A673 (cell line): ENCODE data around the gene MIAT. TPM values are rescaled to one million over a fixed set of nuclear protein-coding genes. Genes with fewer than 3 reads are reported as not detected.

ENCODE experiments used
- BruUV-seq: library from RNA; stranded (reverse); fragments of 400-500 nt; replicated peaks from 2 replicates; lab custom pipeline; 2021; lab: Mats Ljungman, UMichigan
- CTCF ChIA-PET: fragments of 300-600 bp; sonication (Branson Sonifier 250); formaldehyde crosslinking; loops from one replicate; lab custom pipeline; 2022; ENCODE audit warnings: antibody characterized with exemption; lab: Charles Lee
- POLR2A ChIA-PET: fragments of 300-600 bp; sonication (Branson Sonifier 250); formaldehyde crosslinking; loops from one replicate; lab custom pipeline; 2022; ENCODE audit warnings: antibody characterized with exemption; ENCODE audit not compliant: low non-redundant PET; lab: Charles Lee
- DNase-seq: peaks from one replicate; pipeline ENCODE4 v3.0.0-alpha.2; 2015; ENCODE audit warnings: low spot score
- H3K27ac ChIP-seq: fragments of 200-600 bp; sonication (generic); 2 replicates; pipeline ENCODE4 v1.5.1; 2016; ENCODE audit warnings: mixed run types, low read depth, mild to moderate bottlenecking, mixed read lengths, antibody characterized with exemption, low read length; ENCODE audit not compliant: poor library complexity, severe bottlenecking
- H3K27me3 ChIP-seq: fragments of 200-600 bp; sonication (generic); replicated peaks from 2 replicates; pipeline ENCODE4 v1.6.1; 2017; ENCODE audit warnings: mixed run types, low read depth, mild to moderate bottlenecking, mixed read lengths, antibody characterized with exemption, low read length; ENCODE audit not compliant: insufficient read depth, poor library complexity
- H3K36me3 ChIP-seq: fragments of 200-600 bp; sonication (generic); 2 replicates; pipeline ENCODE4 v1.6.1; 2016; ENCODE audit warnings: mixed run types, mild to moderate bottlenecking, mixed read lengths, antibody characterized with exemption, low read length; ENCODE audit not compliant: insufficient read depth, poor library complexity, severe bottlenecking
- H3K4me1 ChIP-seq: fragments of 200-600 bp; sonication (generic); 2 replicates; pipeline ENCODE4 v1.6.1; 2017; ENCODE audit warnings: mixed run types, mild to moderate bottlenecking, mixed read lengths, antibody characterized with exemption, low read length; ENCODE audit not compliant: insufficient read depth, poor library complexity, severe bottlenecking
- H3K4me3 ChIP-seq: fragments of 200-600 bp; sonication (generic); 2 replicates; pipeline ENCODE4 v1.5.1; 2016; ENCODE audit warnings: low read depth, mixed run types, mild to moderate bottlenecking, mixed read lengths, low read length; ENCODE audit not compliant: poor library complexity, severe bottlenecking
- H3K9me3 ChIP-seq: fragments of 200-600 bp; sonication (generic); 2 replicates; pipeline ENCODE4 v1.6.1; 2016; ENCODE audit warnings: mixed run types, low read depth, mild to moderate bottlenecking, mixed read lengths, antibody characterized with exemption, low read length; ENCODE audit not compliant: poor library complexity, severe bottlenecking
- EZH2 ChIP-seq: fragments of 200-600 bp; sonication (generic); IDR thresholded peaks from 2 replicates; pipeline ENCODE4 v1.6.1; 2017; ENCODE audit warnings: borderline replicate concordance, low read depth, mild to moderate bottlenecking, mixed read lengths, antibody characterized with exemption, low read length; ENCODE audit not compliant: poor library complexity, severe bottlenecking
- intact Hi-C: fragments of 100-400 bp; cut with micrococcal nuclease; formaldehyde crosslinking; loops from one replicate; pipeline ENCODE4 v1.10.0; 2022; ENCODE audit not compliant: unreplicated experiment
- total RNA-seq: library from RNA; stranded (reverse); gene quantifications from 2 replicates; pipeline ENCODE4 v1.2.3, GENCODE V29; 2021
- TF ChIP-seq, protein P1 (sequence below): fragments of 300-800, 200-600 bp; sonication (generic); conservative IDR thresholded peaks from 2 replicates; pipeline ENCODE4 v1.5.1; 2017; ENCODE audit warnings: low read depth, mild to moderate bottlenecking, antibody characterized with exemption, low read length, moderate library complexity, mixed read lengths

The MIAT gene
- total RNA-seq, 1 experiment from 2014 or later = 6.2 TPM

GRCh38 chr22:26614322-26614721, 43.1 kb upstream of the MIAT start:
- Histone ChIP-seq H3K27me3 (no peaks in the 10 kb centered on the region), H3K4me3 (no peak overlapping the region), H3K36me3 (no peaks in the 10 kb centered on the region), H3K9me3 (no peaks in the 10 kb centered on the region), H3K4me1 (no peaks in the 10 kb centered on the region), H3K27ac (no peak overlapping the region)
- no TSS peak for BruUV-seq
- DNase-seq = no peak
- POLR2A ChIA-PET = no interaction called here
- TF ChIP-seq EZH2 = no peak
- TF ChIP-seq, protein P1, sequence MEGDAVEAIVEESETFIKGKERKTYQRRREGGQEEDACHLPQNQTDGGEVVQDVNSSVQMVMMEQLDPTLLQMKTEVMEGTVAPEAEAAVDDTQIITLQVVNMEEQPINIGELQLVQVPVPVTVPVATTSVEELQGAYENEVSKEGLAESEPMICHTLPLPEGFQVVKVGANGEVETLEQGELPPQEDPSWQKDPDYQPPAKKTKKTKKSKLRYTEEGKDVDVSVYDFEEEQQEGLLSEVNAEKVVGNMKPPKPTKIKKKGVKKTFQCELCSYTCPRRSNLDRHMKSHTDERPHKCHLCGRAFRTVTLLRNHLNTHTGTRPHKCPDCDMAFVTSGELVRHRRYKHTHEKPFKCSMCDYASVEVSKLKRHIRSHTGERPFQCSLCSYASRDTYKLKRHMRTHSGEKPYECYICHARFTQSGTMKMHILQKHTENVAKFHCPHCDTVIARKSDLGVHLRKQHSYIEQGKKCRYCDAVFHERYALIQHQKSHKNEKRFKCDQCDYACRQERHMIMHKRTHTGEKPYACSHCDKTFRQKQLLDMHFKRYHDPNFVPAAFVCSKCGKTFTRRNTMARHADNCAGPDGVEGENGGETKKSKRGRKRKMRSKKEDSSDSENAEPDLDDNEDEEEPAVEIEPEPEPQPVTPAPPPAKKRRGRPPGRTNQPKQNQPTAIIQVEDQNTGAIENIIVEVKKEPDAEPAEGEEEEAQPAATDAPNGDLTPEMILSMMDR = no peak
- intact Hi-C loops = no loop called here
- CTCF ChIA-PET = no interaction called here

DNA sequence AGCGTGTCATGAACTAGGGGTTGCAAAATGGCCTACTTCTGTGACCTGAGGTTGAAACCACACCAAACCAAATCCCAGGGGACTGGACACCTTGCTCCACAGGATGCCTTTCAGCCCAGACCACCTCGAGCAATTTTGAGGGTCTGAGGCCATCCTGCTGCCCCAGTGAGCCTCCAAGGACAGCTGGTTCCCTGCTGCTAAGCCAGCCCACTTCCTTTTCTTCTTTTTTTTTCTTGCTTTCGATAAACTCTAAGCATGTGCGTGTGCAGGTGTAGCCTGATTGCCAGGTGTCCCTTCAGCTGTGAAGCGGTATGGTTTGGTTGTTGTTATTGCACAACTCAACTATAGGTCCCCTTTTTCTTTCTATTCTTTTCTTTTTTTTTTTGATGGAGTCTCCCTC, 42.2 kb upstream of the MIAT start:
- DNase-seq = no peak
- H3K36me3 ChIP-seq = no peaks in the 10 kb centered on the region
- CTCF ChIA-PET = no interaction called here
- no peaks in the 10 kb centered on the region for H3K4me1 ChIP-seq
- no peak overlapping the region for H3K4me3 ChIP-seq
- no peaks in the 10 kb centered on the region for H3K9me3 ChIP-seq
- TF ChIP-seq, protein P1 = no peak
- TF ChIP-seq EZH2 = no peak
- no peaks in the 10 kb centered on the region for H3K27me3 ChIP-seq
- POLR2A ChIA-PET = no interaction called here
- H3K27ac ChIP-seq = no peak overlapping the region
- intact Hi-C loops = no loop called here
- no TSS peak for BruUV-seq

DNA sequence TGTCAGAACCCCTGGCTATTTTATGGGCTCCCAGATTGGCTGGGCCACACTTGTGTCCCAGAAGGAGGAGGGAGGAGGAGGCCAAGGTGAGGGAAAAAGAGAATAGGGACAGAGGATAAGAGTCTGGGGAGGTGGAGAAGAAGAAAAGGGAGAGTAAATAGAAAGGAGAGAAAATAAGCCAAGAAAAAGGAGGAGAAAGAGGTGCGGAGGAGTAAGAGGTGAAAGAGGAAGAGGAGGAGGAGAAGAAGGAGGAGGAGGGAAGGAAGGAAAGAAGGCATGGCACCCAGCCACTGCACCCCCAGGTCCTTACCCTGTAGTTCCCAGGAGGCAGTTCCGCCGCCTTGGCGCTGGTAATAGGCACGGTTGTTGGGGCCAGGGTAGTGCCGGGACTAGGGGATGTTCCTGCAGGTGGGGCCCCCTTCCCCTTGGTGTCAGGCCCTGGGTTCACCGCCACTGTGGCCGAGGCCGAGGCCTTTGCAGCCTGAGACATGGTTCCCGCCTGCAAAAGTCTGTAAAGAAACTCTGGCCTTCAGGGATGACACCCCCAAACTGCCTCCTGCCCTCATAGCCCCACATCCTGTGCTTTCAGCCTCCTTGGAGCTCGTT, 41.5 kb upstream of the MIAT start:
- intact Hi-C loops = no loop called here

More for the DNA sequence above, 41.5 kb upstream of the MIAT start:
- ChIA-PET CTCF (no interaction called here), POLR2A (no interaction called here)
- Histone ChIP-seq H3K27me3 (no peaks in the 10 kb centered on the region), H3K4me3 (no peak overlapping the region), H3K27ac (no peak overlapping the region), H3K36me3 (no peaks in the 10 kb centered on the region), H3K9me3 (no peaks in the 10 kb centered on the region), H3K4me1 (no peaks in the 10 kb centered on the region)
- BruUV-seq = no TSS peak
- TF ChIP-seq EZH2 = no peak
- TF ChIP-seq, protein P1 = no peak
- no peak for DNase-seq
